Mesenchymal stem cell (in vitro differentiated cells and primary cell): ENCODE results near the gene FYN.
A peak's percentile ranks its signal among the peaks of the same experiment; 100 is the strongest.

ENCODE experiments used
- DNase-seq: peaks from one replicate; pipeline ENCODE4 v3.0.0-alpha.2; 2013
- H2AFZ ChIP-seq: one replicate; pipeline ENCODE4 v1.6.1; 2013; ENCODE audit warnings: low read depth, mild to moderate bottlenecking, control low read depth, inconsistent platforms, low read length, moderate library complexity
- H2AK5ac ChIP-seq: 2 replicates; pipeline ENCODE4 v1.6.1; 2013; ENCODE audit warnings: low read length, moderate library complexity, mild to moderate bottlenecking, inconsistent platforms; ENCODE audit not compliant: severe bottlenecking
- H2BK120ac ChIP-seq: one replicate; pipeline ENCODE4 v1.6.1; 2013; ENCODE audit warnings: low read depth, mild to moderate bottlenecking, inconsistent platforms, low read length, moderate library complexity
- H2BK12ac ChIP-seq, 2 experiments: one replicate each; pipeline ENCODE4 v1.6.1; 2013; ENCODE audit warnings: inconsistent platforms in 2 of 2, low read length in 2 of 2, mild to moderate bottlenecking in 2 of 2, moderate library complexity in 2 of 2, control low read depth in 1 of 2
- H2BK15ac ChIP-seq: one replicate; pipeline ENCODE4 v1.6.1; 2013; ENCODE audit warnings: mild to moderate bottlenecking, low read depth, inconsistent platforms; ENCODE audit not compliant: poor library complexity, severe bottlenecking
- H2BK5ac ChIP-seq: 2 replicates; pipeline ENCODE4 v1.6.1; 2013; ENCODE audit warnings: low read depth, mild to moderate bottlenecking, low read length, control low read depth, inconsistent platforms; ENCODE audit not compliant: poor library complexity, severe bottlenecking
- H3K14ac ChIP-seq, 2 experiments: one replicate each; pipeline ENCODE4 v1.6.1; 2013; ENCODE audit warnings: inconsistent platforms in 2 of 2, low read length in 2 of 2, control low read depth in 1 of 2, mild to moderate bottlenecking in 1 of 2, moderate library complexity in 1 of 2
- H3K18ac ChIP-seq, 2 experiments: one replicate each; pipeline ENCODE4 v1.6.1; 2013; ENCODE audit warnings: inconsistent platforms in 2 of 2, low read length in 2 of 2, control low read depth in 1 of 2, low read depth in 1 of 2, mild to moderate bottlenecking in 1 of 2
- H3K23ac ChIP-seq, 2 experiments: one replicate each; pipeline ENCODE4 v1.6.1; 2013; ENCODE audit warnings: inconsistent platforms in 2 of 2, low read length in 2 of 2, mild to moderate bottlenecking in 2 of 2, moderate library complexity in 2 of 2, control low read depth in 1 of 2
- H3K27ac ChIP-seq: 2 replicates; pipeline ENCODE4 v1.5.1; 2013; ENCODE audit warnings: mild to moderate bottlenecking, moderate library complexity, low read length, control low read depth, inconsistent platforms; ENCODE audit not compliant: poor library complexity, severe bottlenecking
- H3K27me3 ChIP-seq, 2 experiments: 2 replicates each; pipeline versions ENCODE4 v1.6.1 to v1.7.0; 2013; ENCODE audit warnings: low read length in 2 of 2, mild to moderate bottlenecking in 2 of 2, moderate library complexity in 2 of 2, control low read depth in 1 of 2, inconsistent platforms in 1 of 2; ENCODE audit not compliant: control insufficient read depth in 1 of 2, insufficient read depth in 1 of 2
- H3K36me3 ChIP-seq, 2 experiments: 2 replicates each; pipeline versions ENCODE4 v1.6.1 to v1.7.0; 2013; ENCODE audit warnings: low read length in 2 of 2, control low read depth in 1 of 2, inconsistent platforms in 1 of 2, low read depth in 1 of 2, mild to moderate bottlenecking in 1 of 2; ENCODE audit not compliant: insufficient read depth in 2 of 2, control insufficient read depth in 1 of 2
- H3K4ac ChIP-seq, 2 experiments: one replicate each; pipeline ENCODE4 v1.6.1; 2013; ENCODE audit warnings: inconsistent platforms in 2 of 2, low read length in 2 of 2, mild to moderate bottlenecking in 2 of 2, moderate library complexity in 2 of 2, control low read depth in 1 of 2, low read depth in 1 of 2
- H3K4me1 ChIP-seq: 2 replicates; pipeline ENCODE4 v1.6.1; 2013; ENCODE audit warnings: low read depth, low read length, control low read depth; ENCODE audit not compliant: control insufficient read depth, insufficient read depth
- H3K4me2 ChIP-seq: 2 replicates; pipeline ENCODE4 v1.6.1; 2013; ENCODE audit warnings: low read length, mild to moderate bottlenecking, inconsistent platforms; ENCODE audit not compliant: poor library complexity, severe bottlenecking
- H3K4me3 ChIP-seq, 2 experiments: 2 replicates each; pipeline versions ENCODE4 v1.5.1 to v1.7.0; 2013; ENCODE audit warnings: low read length in 2 of 2, mild to moderate bottlenecking in 2 of 2, control low read depth in 1 of 2, low read depth in 1 of 2; ENCODE audit not compliant: insufficient read depth in 1 of 2
- H3K79me1 ChIP-seq: replicated peaks from 2 replicates; pipeline ENCODE4 v1.6.1; 2013; ENCODE audit warnings: mild to moderate bottlenecking, control low read depth, low read length, inconsistent platforms; ENCODE audit not compliant: poor library complexity, severe bottlenecking
- H3K9ac ChIP-seq: 2 replicates; pipeline ENCODE4 v1.7.0; 2013; ENCODE audit warnings: mild to moderate bottlenecking, low read length, moderate library complexity
- H3K9me3 ChIP-seq: 2 replicates; pipeline ENCODE4 v1.7.0; 2013; ENCODE audit warnings: mild to moderate bottlenecking, low read length; ENCODE audit not compliant: control insufficient read depth
- H4K8ac ChIP-seq: one replicate; pipeline ENCODE4 v1.6.1; 2013; ENCODE audit warnings: inconsistent platforms, mild to moderate bottlenecking, low read length, moderate library complexity
- H4K91ac ChIP-seq: one replicate; pipeline ENCODE4 v1.6.1; 2013; ENCODE audit warnings: mild to moderate bottlenecking, low read length, inconsistent platforms
- WGBS: methylation state at CpG from one replicate; pipeline ENCODE4 v1.1.7; 2013; ENCODE audit warnings: mixed read lengths; 5-methylcytosine and 5-hydroxymethylcytosine counted together

FYN gene

DNA sequence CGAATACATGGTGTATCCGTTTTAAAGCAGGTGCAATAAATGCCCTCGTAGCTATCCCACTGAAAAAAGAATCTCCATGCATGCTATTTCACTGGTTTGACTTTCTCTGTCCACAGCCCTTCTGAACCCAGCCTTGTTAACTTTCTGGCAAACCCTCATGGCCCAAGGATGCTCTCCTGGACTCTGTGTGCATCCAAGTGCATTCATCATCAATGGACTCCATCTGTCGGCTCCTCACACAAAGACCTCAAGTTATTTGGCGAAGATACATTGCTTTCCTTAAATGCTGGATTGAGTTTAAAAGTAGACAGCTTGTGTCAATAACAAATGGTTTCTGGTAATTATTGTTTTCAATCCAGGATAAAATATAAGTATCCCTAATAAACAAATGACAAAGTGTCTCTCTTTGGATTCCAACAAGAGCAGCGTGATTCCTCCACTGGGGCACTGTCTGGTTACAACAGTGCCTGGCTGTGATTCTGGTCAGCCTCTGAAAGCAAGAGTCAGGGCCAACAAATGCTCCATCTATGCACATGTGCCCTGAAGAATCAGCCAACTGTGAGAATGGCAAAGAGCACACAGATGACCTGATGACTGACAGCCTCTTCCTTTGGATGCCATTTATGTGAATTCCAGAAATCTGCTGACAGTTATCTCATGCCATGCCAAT is 55.7 kb downstream of the FYN start:
- H3K27ac ChIP-seq = no peak overlapping the region
- no peak overlapping the region for H3K4me3 ChIP-seq
- H2BK12ac ChIP-seq = peak overlapping the region; percentile 69 to 91
- no peak overlapping the region for H3K23ac ChIP-seq
- no peak overlapping the region for H2BK120ac ChIP-seq
- no peak overlapping the region for H2AFZ ChIP-seq
- H2BK15ac ChIP-seq = peak overlapping the region; percentile 84
- peak overlapping the region; percentile 31 to 71 for H3K18ac ChIP-seq
- H4K91ac ChIP-seq = no peak overlapping the region
- no peaks in the 10 kb centered on the region for H3K9me3 ChIP-seq
- H3K36me3 ChIP-seq = peaks cover 2 to 23% of the 10 kb centered on the region in 2 experiments
- H3K4me2 ChIP-seq = no peak overlapping the region
- H3K4ac ChIP-seq = peak overlapping the region; percentile 42 to 47
- no peak overlapping the region for H3K9ac ChIP-seq
- no peak overlapping the region for H4K8ac ChIP-seq
- no peak overlapping the region for H3K14ac ChIP-seq
- WGBS = 95% methylated on average over 4 of the region's 6 CpGs
- H3K4me1 ChIP-seq = peaks cover 9% of the 10 kb centered on the region
- H2BK5ac ChIP-seq = no peak overlapping the region
- H3K27me3 ChIP-seq = no peaks in the 10 kb centered on the region
- no peak for DNase-seq
- H2AK5ac ChIP-seq = no peak overlapping the region
- H3K79me1 ChIP-seq = peaks cover 7% of the 10 kb centered on the region

DNA sequence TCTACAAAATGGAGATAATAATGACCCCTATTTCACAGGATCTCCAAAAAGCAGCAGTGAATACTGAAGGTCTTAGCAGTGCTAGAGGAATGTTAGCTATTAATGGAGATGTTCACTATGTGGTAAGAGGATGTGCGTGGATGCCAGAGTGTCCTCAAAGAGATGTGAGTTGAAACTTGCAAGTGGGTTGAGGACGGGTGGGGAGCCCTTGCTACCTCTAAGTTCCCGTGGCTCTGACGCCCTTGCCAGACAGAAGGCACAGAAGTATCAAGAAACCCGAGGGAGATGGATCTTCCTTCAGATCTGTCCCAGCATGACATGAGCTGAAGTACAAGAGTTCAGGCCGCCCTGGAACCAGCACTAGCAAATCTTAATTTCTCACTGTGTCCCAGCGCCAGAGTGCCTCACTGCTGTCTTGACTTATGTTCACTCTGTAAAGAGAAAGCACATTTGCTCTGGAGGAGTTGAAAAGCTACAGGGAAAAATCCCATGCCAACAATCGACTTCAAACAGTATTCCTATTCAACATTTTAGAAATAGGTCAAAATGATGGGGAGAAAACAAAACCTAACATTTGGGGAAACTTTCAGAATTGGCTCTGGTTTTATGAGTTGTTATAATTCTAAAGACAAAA is 59.5 kb downstream of the FYN start:
- peaks cover 18% of the 10 kb centered on the region for H3K79me1 ChIP-seq
- H3K18ac ChIP-seq = peak overlapping the region in 1 of 2 experiments; percentile 37
- no peak overlapping the region for H2BK5ac ChIP-seq
- H2AFZ ChIP-seq = no peak overlapping the region
- no peak for DNase-seq
- peak overlapping the region; percentile 65 for H4K91ac ChIP-seq
- WGBS = 95% methylated on average over 7 of the region's 8 CpGs
- H3K36me3 ChIP-seq = peaks cover 2 to 39% of the 10 kb centered on the region in 2 experiments
- peak overlapping the region; percentile 51 for H2AK5ac ChIP-seq
- H3K9ac ChIP-seq = no peak overlapping the region
- H3K4me2 ChIP-seq = no peak overlapping the region
- H3K14ac ChIP-seq = no peak overlapping the region
- H3K9me3 ChIP-seq = no peaks in the 10 kb centered on the region
- no peak overlapping the region for H2BK15ac ChIP-seq
- peak overlapping the region in 1 of 2 experiments; percentile 2 for H2BK12ac ChIP-seq
- peaks cover 12% of the 10 kb centered on the region for H3K4me1 ChIP-seq
- no peak overlapping the region for H2BK120ac ChIP-seq
- H3K27me3 ChIP-seq = no peaks in the 10 kb centered on the region
- no peak overlapping the region for H3K4ac ChIP-seq
- no peak overlapping the region for H3K23ac ChIP-seq
- no peak overlapping the region for H4K8ac ChIP-seq
- peak overlapping the region in 1 of 2 experiments; percentile 11 for H3K4me3 ChIP-seq
- H3K27ac ChIP-seq = peak overlapping the region; percentile 10

DNA sequence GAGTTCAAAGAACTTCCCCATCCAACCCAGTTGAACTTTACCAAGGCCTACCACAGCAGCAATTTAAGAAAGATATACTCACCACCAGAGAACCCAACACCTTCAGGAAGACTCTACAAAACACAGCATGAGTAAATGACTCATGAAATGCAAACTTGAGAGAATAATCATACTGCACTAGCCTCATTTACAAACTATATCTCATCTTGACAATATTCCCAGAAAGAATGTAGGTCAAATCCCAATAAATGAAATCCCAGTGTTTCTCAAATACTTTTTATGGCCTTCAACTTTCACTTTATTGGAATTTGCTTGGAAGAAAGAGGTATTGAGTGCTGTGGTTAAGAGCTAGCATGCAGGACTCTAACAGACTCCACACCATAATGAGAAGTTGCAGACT is 60.0 kb downstream of the FYN start:
- Histone ChIP-seq H2BK120ac (no peak overlapping the region), H3K36me3 (peaks cover 0 to 35% of the 10 kb centered on the region in 2 experiments), H2BK15ac (no peak overlapping the region), H3K9me3 (no peaks in the 10 kb centered on the region), H3K18ac (no peak overlapping the region), H3K23ac (no peak overlapping the region), H3K27ac (no peak overlapping the region), H2AFZ (no peak overlapping the region), H3K4me1 (peaks cover 11% of the 10 kb centered on the region), H4K91ac (no peak overlapping the region), H3K4me2 (no peak overlapping the region), H3K4ac (no peak overlapping the region), H2BK12ac (no peak overlapping the region), H3K9ac (no peak overlapping the region), H4K8ac (no peak overlapping the region), H2AK5ac (no peak overlapping the region), H3K14ac (no peak overlapping the region), H3K4me3 (peak overlapping the region in 1 of 2 experiments; percentile 11), H2BK5ac (no peak overlapping the region), H3K79me1 (peaks cover 18% of the 10 kb centered on the region), H3K27me3 (no peaks in the 10 kb centered on the region)
- no peak for DNase-seq
